ENCODE measurements around the gene KCNC4.

KCNC4 gene

DNA sequence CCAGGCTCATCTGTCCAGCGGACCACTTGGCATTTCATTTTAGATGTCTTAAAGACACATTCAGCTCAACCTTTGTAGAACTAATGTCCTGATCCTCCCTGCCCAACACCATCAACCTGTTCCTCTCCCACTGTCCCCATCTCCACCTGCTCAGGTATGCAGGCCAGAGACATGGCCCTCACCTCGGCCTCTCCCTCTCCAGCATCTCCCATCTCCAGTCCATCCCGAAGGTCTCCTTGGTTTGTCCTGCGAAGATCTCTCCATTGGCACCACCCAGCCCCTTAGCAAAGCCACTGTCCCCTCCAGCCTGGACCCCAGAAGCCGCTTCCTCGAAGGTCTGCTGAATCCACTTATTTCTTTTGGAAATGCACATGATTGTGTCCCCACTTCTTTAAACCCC, 20.9 kb upstream of the KCNC4 start:
- H3K9me3 ChIP-seq (ENCODE audit: control insufficient read depth, insufficient read depth, low read depth, low read length) = no peaks in the 10 kb centered on the region
- no peak overlapping the region for H3K9ac ChIP-seq (ENCODE audit: low read length)
- no peak overlapping the region for H3K4me3 ChIP-seq (ENCODE audit: low read depth, low read length)
- peaks cover 5% of the 10 kb centered on the region; the same call in 1 of the 2 replicates for H3K4me1 ChIP-seq (ENCODE audit: control insufficient read depth, insufficient read depth, low read length)
- H3K27me3 ChIP-seq (ENCODE audit: control insufficient read depth, insufficient read depth, low read length) = peaks cover 5% of the 10 kb centered on the region; the same call in 1 of the 2 replicates
- no peaks in the 10 kb centered on the region for H3K36me3 ChIP-seq (ENCODE audit: control insufficient read depth, insufficient read depth, low read length)
- no peak overlapping the region for H3K27ac ChIP-seq (ENCODE audit: low read depth, low read length)

DNA sequence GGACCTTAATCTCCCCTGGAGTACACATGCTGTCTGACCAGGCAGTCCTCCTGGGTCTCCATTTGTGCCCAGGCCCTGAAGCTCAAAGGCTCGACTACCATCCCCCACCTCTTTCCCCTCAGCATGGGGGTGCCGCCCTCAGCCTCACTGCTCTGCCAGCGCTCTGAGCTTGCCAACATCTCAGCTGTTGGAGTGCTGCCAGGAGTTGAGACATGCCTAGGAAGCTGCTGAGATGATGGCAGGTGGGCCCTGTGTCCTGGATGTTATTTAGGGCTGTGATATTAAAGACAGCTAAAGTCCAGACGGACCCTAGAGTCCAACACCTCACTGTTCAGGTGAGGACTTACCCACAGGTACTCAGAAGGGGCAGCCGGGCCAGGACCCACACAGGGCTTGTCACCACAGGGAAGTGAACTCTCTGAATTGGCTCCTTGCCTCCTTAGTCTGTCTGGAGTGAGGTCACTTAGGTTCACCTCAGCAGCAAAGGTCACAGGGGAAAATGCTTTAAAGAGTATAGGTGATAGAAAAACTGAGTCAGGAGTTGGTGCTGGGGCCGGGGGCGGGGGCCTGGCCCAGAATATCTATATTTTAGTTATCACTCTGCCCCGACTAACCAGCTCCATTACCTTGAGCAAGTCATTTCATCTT, 19.7 kb upstream of the KCNC4 start:
- no peak overlapping the region for H3K4me3 ChIP-seq (ENCODE audit: low read depth, low read length)
- H3K36me3 ChIP-seq (ENCODE audit: control insufficient read depth, insufficient read depth, low read length) = no peaks in the 10 kb centered on the region
- no peaks in the 10 kb centered on the region for H3K9me3 ChIP-seq (ENCODE audit: control insufficient read depth, insufficient read depth, low read depth, low read length)
- no peak overlapping the region for H3K9ac ChIP-seq (ENCODE audit: low read length)
- H3K27me3 ChIP-seq (ENCODE audit: control insufficient read depth, insufficient read depth, low read length) = no peaks in the 10 kb centered on the region; the same call in 1 of the 2 replicates
- peaks cover 5% of the 10 kb centered on the region; the same call in 1 of the 2 replicates for H3K4me1 ChIP-seq (ENCODE audit: control insufficient read depth, insufficient read depth, low read length)
- H3K27ac ChIP-seq (ENCODE audit: low read depth, low read length) = no peak overlapping the region

DNA sequence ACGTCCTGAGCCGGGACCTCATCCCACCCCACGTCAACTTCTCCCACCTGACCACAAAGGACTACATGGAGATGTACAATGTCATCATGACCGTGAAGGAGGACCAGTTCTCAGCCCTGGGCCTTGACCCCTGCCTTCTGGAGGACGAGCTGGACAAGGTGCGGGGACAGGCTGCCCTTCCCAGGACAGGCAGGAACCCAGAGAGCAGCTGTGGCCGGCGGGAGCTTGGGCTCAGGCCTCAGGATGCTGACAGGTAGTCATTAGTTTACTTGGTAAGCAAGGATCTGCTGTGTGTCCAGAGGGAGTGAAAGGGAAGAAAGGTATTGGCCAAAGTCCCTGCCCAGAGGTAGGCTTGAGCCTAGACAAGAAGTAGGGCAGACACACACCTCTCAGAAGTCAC, 17.6 kb upstream of the KCNC4 start:
- Histone ChIP-seq H3K36me3 (ENCODE audit: control insufficient read depth, insufficient read depth, low read length) (no peaks in the 10 kb centered on the region), H3K27me3 (ENCODE audit: control insufficient read depth, insufficient read depth, low read length) (no peaks in the 10 kb centered on the region), H3K27ac (ENCODE audit: low read depth, low read length) (no peak overlapping the region), H3K4me3 (ENCODE audit: low read depth, low read length) (no peak overlapping the region), H3K9ac (ENCODE audit: low read length) (no peak overlapping the region), H3K4me1 (ENCODE audit: control insufficient read depth, insufficient read depth, low read length) (no peaks in the 10 kb centered on the region; the same call in 1 of the 2 replicates), H3K9me3 (ENCODE audit: control insufficient read depth, insufficient read depth, low read depth, low read length) (no peaks in the 10 kb centered on the region)

DNA sequence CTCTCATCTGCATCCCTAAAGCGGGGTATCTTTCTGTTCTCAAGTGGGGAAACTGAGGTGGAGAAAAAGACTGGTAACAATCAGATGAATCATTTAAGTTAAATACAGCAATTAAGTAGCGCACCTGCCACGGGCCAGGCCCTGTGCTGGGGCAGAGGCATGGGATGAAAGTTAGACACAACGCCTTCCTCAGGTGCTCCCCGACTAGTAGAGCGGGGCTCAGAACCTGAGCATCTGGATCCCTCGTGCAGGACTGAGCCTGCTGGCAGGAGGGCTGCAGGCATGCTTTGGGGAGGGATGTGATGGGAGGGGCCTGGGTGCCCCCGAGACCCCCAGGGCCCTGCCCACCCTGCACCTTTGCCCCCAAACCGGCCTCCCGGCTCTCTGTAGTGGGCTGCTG, 14.9 kb upstream of the KCNC4 start:
- H3K9ac ChIP-seq (ENCODE audit: low read length) = no peak overlapping the region
- H3K4me1 ChIP-seq (ENCODE audit: control insufficient read depth, insufficient read depth, low read length) = no peaks in the 10 kb centered on the region
- H3K27ac ChIP-seq (ENCODE audit: low read depth, low read length) = no peak overlapping the region
- H3K4me3 ChIP-seq (ENCODE audit: low read depth, low read length) = no peak overlapping the region
- H3K9me3 ChIP-seq (ENCODE audit: control insufficient read depth, insufficient read depth, low read depth, low read length) = no peaks in the 10 kb centered on the region
- no peaks in the 10 kb centered on the region for H3K27me3 ChIP-seq (ENCODE audit: control insufficient read depth, insufficient read depth, low read length)
- no peaks in the 10 kb centered on the region for H3K36me3 ChIP-seq (ENCODE audit: control insufficient read depth, insufficient read depth, low read length)

DNA sequence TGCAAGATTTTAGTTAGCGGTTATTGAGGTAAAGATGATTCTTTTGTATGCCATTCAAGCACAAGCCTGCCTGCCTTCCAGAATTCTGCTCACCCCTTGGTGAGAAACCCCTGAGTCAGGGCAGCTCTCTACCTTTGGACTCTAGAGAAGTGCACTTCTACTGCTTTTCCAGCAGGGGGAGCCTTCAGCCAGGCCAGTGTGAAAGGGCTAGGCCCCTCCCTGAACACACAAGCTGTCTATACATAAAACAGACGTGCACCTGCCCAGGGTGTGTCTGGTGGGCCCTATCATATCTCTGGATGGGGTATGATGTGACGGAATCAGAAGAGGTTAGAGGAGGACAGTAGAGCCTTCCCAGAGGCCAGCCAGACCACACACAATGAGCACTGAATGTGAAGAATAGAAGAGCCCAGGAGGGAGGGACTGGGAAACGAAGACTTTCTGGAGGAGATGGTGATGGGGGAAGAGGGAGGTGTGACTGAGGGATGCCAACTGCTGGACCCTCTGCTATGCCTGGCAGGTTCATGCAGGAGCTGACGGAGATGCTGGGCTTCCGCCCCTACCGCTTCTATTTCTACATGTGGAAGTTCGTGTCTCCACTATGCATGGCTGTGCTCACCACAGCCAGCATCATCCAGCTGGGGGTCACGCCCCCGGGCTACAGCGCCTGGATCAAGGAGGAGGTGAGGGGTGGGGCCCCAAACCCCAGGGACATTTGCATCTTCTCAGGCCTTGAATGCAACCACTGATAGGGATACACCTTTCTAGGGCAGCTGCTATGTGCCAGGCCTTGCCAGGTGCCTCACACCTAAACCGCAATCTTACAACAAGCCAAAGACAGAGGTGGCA, 13.0 kb upstream of the KCNC4 start:
- no peak overlapping the region for H3K4me3 ChIP-seq (ENCODE audit: low read depth, low read length)

DNA sequence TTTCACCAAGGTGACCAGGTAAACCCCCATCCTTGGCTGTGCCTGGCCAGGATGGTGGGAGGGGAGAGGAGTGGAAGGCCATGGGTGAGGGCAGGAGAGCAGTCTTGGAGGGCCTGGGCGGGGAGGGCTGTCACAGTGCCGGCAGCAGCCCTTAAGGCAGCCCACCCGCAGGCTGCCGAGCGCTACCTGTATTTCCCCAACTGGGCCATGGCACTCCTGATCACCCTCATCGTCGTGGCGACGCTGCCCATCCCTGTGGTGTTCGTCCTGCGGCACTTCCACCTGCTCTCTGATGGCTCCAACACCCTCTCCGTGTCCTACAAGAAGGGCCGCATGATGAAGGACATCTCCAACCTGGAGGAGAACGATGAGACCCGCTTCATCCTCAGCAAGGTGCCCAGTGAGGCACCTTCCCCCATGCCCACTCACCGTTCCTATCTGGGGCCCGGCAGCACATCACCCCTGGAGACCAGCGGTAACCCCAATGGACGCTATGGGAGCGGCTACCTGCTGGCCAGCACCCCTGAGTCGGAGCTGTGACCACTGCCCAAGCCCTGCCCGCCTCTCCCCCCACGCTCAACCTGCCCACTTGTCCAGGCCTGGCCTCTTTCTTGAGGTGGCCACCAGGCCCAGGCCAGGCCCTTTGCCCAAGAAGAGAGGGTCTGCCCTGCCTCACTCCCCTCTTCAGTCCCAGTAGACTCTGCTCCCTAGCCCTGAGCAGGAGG, 12.0 kb upstream of the KCNC4 start:
- no peaks in the 10 kb centered on the region for H3K9me3 ChIP-seq (ENCODE audit: control insufficient read depth, insufficient read depth, low read depth, low read length)
- H3K4me1 ChIP-seq (ENCODE audit: control insufficient read depth, insufficient read depth, low read length) = peaks cover 11% of the 10 kb centered on the region
- no peak overlapping the region for H3K9ac ChIP-seq (ENCODE audit: low read length)
- no peak overlapping the region for H3K27ac ChIP-seq (ENCODE audit: low read depth, low read length)
- H3K36me3 ChIP-seq (ENCODE audit: control insufficient read depth, insufficient read depth, low read length) = no peaks in the 10 kb centered on the region
- no peaks in the 10 kb centered on the region for H3K27me3 ChIP-seq (ENCODE audit: control insufficient read depth, insufficient read depth, low read length)
- no peak overlapping the region for H3K4me3 ChIP-seq (ENCODE audit: low read depth, low read length)

More for the DNA sequence above, 13.0 kb upstream of the KCNC4 start:
- no peaks in the 10 kb centered on the region for H3K27me3 ChIP-seq (ENCODE audit: control insufficient read depth, insufficient read depth, low read length)
- peaks cover 11% of the 10 kb centered on the region for H3K4me1 ChIP-seq (ENCODE audit: control insufficient read depth, insufficient read depth, low read length)
- H3K36me3 ChIP-seq (ENCODE audit: control insufficient read depth, insufficient read depth, low read length) = no peaks in the 10 kb centered on the region
- no peak overlapping the region for H3K9ac ChIP-seq (ENCODE audit: low read length)
- H3K27ac ChIP-seq (ENCODE audit: low read depth, low read length) = no peak overlapping the region
- H3K9me3 ChIP-seq (ENCODE audit: control insufficient read depth, insufficient read depth, low read depth, low read length) = no peaks in the 10 kb centered on the region

DNA sequence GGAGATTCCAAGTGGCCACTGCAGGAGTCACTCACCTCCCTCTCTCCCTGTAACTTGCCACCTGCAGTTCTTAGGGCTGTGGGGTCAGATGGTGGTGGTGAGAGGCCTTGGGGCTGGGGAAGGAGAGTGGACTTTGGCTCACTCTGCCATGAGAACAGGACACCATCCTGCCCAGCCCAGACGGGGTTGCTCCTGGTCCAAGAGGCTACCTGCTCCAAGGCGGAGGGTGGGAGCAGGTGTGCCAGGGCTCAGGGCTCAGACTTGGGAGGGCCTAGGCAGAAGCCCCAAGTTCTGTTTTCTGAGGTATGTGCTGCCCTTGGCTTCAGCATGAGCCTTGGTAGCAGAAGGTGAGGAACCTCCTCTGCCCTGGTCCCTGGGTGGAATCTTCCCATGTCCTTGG, 11.4 kb upstream of the KCNC4 start:
- no peaks in the 10 kb centered on the region for H3K36me3 ChIP-seq (ENCODE audit: control insufficient read depth, insufficient read depth, low read length)
- no peak overlapping the region for H3K9ac ChIP-seq (ENCODE audit: low read length)
- H3K4me1 ChIP-seq (ENCODE audit: control insufficient read depth, insufficient read depth, low read length) = peaks cover 18% of the 10 kb centered on the region
- no peaks in the 10 kb centered on the region for H3K9me3 ChIP-seq (ENCODE audit: control insufficient read depth, insufficient read depth, low read depth, low read length)
- H3K27me3 ChIP-seq (ENCODE audit: control insufficient read depth, insufficient read depth, low read length) = no peaks in the 10 kb centered on the region
- no peak overlapping the region for H3K4me3 ChIP-seq (ENCODE audit: low read depth, low read length)
- no peak overlapping the region for H3K27ac ChIP-seq (ENCODE audit: low read depth, low read length)

DNA sequence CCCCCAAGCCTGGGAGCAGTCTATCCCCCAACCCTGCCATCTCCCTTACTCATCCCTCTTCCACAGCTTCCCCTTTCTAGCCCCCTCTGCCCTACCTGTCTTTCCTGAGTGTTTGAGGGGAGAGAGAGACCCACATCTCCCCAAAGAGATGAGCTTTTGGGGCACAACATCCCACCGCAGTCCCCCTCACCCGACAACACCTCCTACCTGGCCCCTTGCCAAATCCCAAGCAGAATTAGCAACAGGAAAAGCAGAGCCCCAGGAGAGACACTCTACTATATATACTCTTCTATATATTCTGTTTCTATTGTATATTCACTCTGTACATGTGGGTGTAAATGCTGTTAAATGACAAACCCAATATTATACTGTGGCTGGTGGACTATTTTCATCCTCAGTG, 9.9 kb upstream of the KCNC4 start:
- H3K4me3 ChIP-seq (ENCODE audit: low read depth, low read length) = no peak overlapping the region
- no peak overlapping the region for H3K27ac ChIP-seq (ENCODE audit: low read depth, low read length)
- no peaks in the 10 kb centered on the region for H3K27me3 ChIP-seq (ENCODE audit: control insufficient read depth, insufficient read depth, low read length)
- H3K36me3 ChIP-seq (ENCODE audit: control insufficient read depth, insufficient read depth, low read length) = no peaks in the 10 kb centered on the region
- no peak overlapping the region for H3K9ac ChIP-seq (ENCODE audit: low read length)
- no peaks in the 10 kb centered on the region for H3K9me3 ChIP-seq (ENCODE audit: control insufficient read depth, insufficient read depth, low read depth, low read length)
- peaks cover 18% of the 10 kb centered on the region for H3K4me1 ChIP-seq (ENCODE audit: control insufficient read depth, insufficient read depth, low read length)

DNA sequence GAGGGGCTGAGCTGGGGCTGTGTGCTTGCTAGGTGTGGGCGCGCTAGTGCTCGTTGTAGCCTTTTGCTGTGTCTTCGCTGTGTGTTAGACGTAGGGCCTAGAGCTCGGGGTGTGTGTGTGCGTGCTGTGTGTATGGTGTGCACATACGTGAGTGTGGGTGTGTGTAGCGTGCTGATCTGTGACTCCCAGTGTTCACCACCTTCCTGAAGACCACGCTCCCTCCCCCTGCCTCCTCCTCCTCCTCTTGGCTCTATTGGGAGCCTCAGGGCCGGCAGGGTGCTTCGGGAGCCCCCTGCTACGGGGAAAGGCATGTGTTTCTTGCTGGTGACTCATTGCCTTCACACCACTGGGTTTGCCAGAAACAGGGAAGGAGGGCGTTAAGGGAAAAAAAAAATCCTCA, 9.4 kb upstream of the KCNC4 start:
- H3K27ac ChIP-seq (ENCODE audit: low read depth, low read length) = no peak overlapping the region
- no peaks in the 10 kb centered on the region for H3K36me3 ChIP-seq (ENCODE audit: control insufficient read depth, insufficient read depth, low read length)
- no peaks in the 10 kb centered on the region for H3K27me3 ChIP-seq (ENCODE audit: control insufficient read depth, insufficient read depth, low read length)
- H3K4me1 ChIP-seq (ENCODE audit: control insufficient read depth, insufficient read depth, low read length) = peaks cover 18% of the 10 kb centered on the region
- peak overlapping the region; percentile 17 for H3K9ac ChIP-seq (ENCODE audit: low read length)
- no peak overlapping the region for H3K4me3 ChIP-seq (ENCODE audit: low read depth, low read length)
- H3K9me3 ChIP-seq (ENCODE audit: control insufficient read depth, insufficient read depth, low read depth, low read length) = no peaks in the 10 kb centered on the region

DNA sequence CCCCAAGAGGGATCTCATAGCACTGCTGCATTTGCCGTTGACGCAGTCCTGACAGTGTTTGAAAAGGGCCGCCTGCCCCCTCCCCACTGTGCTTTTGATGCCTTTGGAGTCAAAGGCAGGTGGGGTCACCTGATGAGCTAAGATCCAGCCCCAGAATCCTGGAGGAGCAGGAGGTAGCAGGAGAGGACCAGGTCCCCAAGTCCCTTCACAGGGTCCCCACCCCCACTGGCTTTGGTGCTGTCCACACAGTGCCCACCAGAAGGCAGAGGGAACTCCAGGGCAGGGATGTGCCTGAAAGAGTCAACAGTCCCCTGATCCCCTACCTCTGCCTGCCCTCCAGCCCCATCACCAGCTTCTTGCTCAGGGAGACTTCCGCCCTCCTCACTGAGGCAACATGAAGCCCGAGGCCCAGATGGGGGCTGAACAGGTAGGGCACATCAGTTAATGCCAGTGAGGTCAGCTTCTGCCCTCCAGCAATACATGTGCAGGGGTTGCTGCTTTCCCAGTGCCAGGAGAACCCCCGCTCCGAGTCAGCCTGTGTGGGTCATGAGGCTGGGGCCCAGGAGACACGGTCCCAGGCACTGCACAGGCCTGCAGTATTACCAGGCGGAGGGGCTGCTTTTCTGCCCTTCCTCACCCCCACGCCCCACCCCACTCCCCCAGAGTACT, 8.8 kb upstream of the KCNC4 start:
- Histone ChIP-seq H3K9me3 (ENCODE audit: control insufficient read depth, insufficient read depth, low read depth, low read length) (no peaks in the 10 kb centered on the region), H3K27ac (ENCODE audit: low read depth, low read length) (no peak overlapping the region), H3K27me3 (ENCODE audit: control insufficient read depth, insufficient read depth, low read length) (no peaks in the 10 kb centered on the region), H3K4me1 (ENCODE audit: control insufficient read depth, insufficient read depth, low read length) (peaks cover 18% of the 10 kb centered on the region), H3K4me3 (ENCODE audit: low read depth, low read length) (no peak overlapping the region), H3K36me3 (ENCODE audit: control insufficient read depth, insufficient read depth, low read length) (no peaks in the 10 kb centered on the region), H3K9ac (ENCODE audit: low read length) (no peak overlapping the region)
